Kidney capillary endothelial cell (primary cell): ENCODE measurements around the gene SLC27A1.
"Not testable (repeated sequence)": the region's sequence is repeated elsewhere in the genome, so short reads cannot be mapped to it uniquely, and the experiment has no call there.

ENCODE experiments used
- DNase-seq: peaks from one replicate; pipeline ENCODE4 v3.0.0-alpha.2; 2018; ENCODE audit warnings: low spot score

Gene SLC27A1

DNA sequence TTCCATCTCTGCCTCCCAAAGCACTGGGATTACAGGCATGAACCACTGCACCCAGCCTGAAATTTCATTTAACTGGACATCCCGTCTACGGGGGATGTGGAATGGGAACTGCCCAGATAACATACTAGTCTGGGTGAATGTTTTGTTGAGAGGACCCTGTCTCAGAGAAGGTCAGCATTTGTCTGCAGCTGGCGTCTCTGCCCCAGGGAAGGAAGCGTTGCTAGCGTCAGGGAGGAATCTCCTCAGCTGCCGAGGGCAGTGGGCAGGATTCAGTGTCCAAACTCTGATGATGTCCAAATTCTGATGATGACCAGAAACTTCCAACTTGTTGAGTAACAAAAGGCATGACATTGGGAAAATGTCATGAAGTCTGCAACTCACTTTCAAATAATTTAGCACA is 12.7 kb upstream of the SLC27A1 start:
- DNase-seq, result no peak

DNA sequence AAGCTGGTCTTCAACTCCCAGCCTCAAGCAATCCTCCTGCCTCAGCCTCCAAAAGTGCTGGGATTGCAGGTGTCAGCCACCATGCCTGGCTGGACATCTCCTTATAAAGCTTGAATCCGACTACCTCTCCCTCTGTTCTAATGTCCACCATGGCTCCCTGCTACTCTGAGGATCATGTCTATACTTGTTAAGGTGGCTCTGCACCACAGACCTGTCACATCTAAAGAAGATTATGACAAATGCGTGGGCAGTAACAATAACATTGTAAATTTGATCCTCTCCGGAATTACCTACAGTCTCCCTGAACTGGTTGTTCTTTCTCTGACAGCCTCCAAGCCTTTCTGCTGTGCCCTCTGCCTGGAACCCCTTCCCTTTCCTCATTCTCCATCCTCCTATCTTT is 11.4 kb upstream of the SLC27A1 start:
- no peak for DNase-seq

DNA sequence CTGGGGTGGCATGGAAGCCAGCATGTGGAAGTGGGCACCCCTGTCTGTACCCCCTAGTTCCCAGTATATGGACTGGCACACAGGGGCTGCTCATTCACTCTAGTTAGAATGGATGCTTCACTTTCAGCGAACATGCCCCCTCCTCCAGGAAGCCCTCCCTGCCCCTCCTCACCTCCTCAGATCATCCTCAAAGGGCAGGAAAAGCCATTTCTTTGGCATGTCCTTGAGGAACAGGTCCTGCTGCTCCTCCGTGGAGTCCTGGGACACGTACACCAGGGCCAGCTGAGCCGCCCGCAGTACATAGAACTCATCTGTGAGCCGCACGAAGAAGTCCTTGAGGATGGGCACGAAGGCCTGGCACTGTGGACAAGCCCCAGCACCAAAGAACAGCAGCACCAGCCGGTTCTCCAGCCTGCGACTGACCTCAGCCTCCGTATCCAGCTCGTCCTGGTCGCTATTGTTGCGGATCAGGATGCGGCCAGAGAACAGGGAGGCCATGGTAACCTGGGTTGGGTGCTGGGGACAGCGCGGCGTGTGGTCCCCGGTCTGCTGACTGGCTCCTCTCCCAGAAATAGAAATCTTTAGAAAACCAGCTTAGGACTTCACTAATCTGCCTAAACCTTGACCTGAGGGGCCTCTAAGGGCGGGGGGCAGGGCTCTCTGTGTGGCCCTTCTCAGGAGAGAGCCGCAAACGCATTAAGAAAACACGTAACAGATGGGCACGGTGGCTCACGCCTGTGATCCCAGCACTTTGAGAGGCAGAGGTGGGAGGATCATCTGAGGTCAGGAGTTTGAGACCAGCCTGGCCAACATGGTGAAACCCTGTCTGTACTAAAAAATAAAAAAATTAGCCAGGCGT is 9.7 kb upstream of the SLC27A1 start, which contains the start of gene NXNL1:
TSS of gene NXNL1 (minus strand) at position 555 of the 859 bp plus-strand sequence. CDS start at position 498, 57 bp downstream.
- DNase-seq, result no peak

GRCh38 chr19:17466487-17466850 is 3.9 kb upstream of the SLC27A1 start:
- DNase-seq, result no peak

DNA sequence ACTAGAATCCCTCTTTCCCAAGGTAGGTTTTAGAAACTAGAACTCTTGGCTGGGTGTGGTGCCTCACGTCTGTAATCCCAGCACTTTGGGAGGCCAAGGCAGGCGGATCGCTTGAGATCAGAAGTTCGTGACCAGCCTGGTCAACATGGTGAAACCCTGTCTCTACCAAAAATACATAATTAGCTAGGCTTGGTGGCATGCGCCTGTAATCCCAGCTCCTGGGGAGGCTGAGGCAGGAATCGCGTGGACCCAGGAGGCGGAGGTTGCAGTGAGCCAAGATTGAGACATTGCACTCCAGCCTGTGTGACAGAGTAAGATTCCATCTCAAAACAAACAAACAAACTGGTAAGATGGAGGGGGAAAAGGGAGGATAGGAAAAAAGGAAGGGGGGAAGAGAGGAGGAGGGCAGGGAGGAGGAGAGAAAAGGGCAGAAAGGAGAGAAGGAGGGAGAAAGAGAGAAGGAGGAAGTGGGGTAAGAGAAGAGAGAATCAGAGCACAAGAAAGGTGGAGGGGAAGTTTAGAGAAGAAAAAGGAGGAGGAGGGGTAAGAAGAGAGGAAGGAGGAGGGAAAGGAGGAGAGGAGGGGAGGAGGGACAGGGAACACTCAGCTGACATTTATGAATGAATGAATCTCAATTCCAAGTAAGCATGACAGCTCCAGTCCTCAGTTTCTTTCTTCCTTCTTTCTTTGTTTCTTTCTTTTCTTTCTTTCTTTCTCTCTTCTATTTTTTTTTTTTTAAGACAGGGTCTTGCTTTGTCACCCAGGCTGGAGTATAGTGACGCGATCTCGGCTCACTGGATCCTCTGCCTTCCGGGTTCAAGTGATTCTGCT is 2.6 kb upstream of the SLC27A1 start:
- no peak for DNase-seq

DNA sequence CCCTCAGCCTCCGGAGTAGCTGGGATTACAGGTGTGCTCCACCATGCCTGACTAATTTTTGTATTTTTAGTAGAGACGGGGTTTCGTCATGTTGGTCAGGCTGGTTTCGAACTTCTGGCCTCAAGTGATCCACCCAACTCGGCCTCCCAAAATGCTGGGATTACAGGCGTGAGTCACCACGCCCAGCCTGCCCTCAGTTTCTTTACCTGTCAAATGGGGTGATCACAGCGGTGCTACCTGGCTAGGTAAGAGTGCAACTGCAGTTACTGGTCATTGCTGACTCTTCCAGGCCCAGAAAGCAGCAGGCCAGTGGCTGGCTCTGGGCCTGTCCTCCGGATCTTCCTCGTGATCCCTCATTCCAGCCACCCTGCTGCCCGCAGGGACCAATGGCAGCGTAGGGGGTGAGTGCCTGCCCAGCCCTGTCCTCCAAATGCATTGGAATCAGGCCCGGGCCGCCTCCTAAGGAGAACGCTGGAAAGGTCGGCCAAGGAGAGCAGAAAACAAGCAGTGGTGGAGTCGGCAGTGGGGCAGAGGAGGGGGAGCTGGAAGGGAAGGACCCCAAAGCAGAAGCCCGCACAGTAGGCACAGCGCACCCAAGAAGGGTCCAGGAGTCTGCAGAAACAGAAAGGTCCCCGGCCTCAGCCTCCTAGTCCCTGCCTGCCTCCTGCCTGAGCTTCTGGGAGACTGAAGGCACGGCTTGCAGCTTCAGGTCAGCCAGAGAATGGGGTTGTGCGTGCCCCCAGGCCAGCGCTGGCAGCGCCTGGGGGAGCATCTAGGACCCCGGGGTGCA is 1.8 kb upstream of the SLC27A1 start:
- no peak for DNase-seq

DNA sequence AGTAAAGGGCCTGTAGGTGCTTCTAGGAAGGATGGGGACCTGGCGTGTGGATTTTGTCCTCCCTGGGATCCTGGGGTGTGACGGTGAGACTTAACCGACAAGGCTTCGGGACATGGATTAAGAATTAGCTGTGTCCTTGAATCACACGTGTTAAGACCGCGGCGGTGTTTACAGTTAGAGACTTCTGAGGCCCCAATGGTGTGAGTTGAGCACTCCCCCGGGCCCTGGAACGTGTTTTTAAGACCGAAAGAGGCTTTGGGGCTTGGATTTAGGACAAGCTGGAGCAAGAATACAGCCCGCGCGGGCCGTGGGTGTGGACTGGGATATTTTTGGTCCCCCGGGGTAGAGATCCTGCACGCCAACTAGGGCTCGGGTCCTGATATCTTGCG is 1.2 kb upstream of the SLC27A1 start:
- DNase-seq, result no peak

DNA sequence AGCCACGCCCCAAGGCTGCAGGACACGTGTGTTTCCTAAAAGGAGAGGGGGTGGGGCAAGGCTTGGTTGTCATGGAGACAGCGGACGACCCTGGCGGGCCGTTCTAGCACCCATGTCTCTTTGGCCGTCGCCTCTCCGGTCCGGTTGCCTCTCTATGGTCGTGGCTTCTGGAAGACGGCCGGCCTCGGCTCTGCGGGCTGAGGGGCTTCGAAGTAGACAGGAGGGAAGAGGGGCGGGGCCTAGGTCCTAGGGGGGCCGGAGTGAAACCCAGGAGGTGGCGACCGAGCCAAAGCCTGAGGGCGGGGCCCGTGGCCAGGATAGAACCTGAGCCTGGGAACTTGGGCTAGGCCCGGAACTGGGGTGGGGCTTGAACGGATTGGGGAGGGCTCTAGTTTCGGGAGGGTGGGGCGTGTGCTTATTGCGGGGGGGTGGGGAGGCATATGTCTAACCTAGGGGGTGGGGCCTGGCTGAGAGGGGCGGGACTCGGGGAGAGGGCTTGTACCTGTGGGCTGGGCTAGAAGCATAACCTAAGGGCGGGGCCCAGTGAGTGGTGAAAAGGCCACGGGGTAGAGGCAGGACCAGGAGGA is 750 bp upstream of the SLC27A1 start:
- peak; percentile 70 for DNase-seq

DNA sequence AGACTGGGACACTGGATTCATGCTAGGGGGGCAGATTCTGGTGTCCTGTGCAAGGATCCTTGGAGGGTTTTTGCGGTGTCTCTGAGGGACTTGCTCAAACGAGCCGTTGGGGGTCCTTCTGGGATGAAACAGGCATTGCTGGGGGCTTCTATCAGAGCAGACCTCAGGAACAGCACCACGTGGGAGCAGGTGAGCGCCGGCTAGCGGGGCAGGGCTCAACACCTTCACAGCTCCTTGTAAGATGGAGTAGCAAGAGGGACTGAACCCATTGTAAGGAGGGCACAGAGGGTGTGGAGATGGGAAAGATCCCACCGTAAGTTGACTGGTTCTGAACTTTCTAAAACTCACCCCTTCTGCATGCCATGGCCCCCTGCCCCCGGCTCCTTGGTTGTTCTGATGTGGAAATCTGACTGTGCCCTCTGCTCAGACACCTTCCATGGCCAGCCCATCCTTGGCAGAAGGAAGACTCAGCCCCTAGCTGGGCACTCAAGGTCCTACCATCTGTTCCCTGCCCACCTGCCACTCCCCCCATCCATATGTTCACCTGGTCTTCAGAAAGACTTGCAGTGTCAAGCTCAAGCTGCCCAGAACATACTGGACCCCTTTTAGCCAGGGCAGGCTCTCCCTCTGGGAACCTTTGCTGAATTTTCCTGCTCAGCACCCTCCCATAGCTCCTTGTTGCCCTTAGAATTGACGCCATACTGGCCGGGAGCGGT is 1.2 kb downstream of the SLC27A1 start:
- DNase-seq, result no peak

DNA sequence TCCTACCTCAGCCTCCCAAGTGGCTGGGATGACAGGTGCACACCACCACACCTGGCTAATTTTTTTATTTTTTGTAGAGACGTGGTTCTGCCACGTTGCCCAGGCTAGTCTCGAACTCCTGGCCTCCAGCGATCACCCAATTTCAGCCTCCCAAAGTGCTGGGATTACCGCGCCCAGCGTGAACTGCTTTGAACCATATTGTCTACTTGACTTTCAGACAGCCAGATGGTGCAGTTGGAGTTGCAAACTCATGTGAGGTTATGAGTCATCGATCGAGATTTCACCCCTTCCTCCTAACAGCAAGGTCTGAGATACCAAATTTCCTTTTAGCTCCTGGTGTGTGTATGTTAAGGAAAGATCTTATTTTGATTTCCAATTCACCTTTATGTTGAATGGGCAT is 2.7 kb downstream of the SLC27A1 start:
- DNase-seq, result no peak

- DNase-seq, result not testable (repeated sequence)
These were observed 4.8 kb downstream of the SLC27A1 start for GRCh38 chr19:17475011-17475540.

- no peak for DNase-seq
These were observed 5.3 kb downstream of the SLC27A1 start for GRCh38 chr19:17475541-17476115.

- no peak for DNase-seq
These were observed 9.0 kb downstream of the SLC27A1 start for GRCh38 chr19:17479325-17479791.

- DNase-seq, result no peak
These were observed 11.7 kb downstream of the SLC27A1 start for GRCh38 chr19:17481986-17482385.

GRCh38 chr19:17482877-17483604 is 12.7 kb downstream of the SLC27A1 start:
- DNase-seq, result no peak

- DNase-seq, result no peak
These were observed 13.3 kb downstream of the SLC27A1 start for GRCh38 chr19:17483605-17484002.

- no peak for DNase-seq
These were observed 14.3 kb downstream of the SLC27A1 start for GRCh38 chr19:17484520-17485185.

DNA sequence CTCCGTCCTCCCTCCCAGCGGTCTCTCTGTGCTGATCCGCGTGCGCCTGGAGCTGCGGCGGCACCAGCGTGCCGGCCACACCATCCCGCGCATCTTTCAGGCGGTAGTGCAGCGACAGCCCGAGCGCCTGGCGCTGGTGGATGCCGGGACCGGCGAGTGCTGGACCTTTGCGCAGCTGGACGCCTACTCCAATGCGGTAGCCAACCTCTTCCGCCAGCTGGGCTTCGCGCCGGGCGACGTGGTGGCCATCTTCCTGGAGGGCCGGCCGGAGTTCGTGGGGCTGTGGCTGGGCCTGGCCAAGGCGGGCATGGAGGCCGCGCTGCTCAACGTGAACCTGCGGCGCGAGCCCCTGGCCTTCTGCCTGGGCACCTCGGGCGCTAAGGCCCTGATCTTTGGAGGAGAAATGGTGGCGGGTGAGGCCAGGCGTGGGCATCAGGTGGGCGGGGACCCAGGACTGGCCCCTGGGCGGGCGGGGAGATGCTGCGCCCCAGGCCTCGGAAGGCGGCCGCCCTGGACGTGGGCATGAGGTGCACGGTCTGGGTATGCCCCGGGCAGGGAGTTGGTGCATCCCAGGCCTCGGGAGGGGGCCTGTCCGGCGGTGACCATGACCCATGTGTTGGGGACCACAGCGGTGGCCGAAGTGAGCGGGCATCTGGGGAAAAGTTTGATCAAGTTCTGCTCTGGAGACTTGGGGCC is 16.4 kb downstream of the SLC27A1 start:
- DNase-seq, result no peak
